GM19193 (cell line): ENCODE data around the gene POU4F3.

Experiments
- POLR2A ChIP-seq: IDR thresholded peaks from 4 replicates; pipeline ENCODE4 v1.6.1; 2011; ENCODE audit not compliant: insufficient read depth, insufficient read length; ENCODE audit errors: extremely low read depth

Gene POU4F3

GRCh38 chr5:146336197-146336596 is 2.4 kb upstream of the POU4F3 start:
- TF ChIP-seq POLR2A = no peak

DNA sequence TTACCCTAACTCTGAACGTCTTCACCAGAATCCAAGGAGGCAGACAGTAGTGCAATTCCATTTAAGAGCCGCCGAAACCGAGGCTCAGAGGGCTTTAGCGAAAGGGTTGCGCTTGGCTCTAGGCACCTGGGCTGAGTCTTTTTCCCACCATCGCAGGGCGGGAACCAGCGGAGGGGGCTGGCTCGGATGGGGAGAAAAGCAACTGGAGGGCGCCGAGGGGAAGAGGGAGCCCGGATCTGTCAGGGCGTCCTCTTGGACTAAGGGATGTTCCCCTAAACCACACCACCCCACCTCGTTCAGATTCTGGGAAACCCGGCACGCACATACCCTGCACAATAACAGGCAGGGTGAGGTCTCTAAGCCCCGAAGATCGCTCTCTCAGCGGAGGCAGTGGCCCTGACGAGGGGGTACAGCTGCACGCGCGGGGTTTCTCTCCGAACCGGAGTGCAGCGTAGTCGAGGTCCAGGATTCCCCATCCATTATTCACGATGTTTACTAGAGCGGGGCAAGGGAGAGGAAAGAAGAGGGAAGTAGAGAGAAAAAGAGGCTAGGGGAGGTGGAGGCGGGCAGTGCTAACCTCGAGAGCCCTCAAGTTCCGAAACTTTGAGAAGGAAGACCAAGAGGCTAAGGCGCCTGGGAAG is 1.3 kb upstream of the POU4F3 start:
- TF ChIP-seq POLR2A = no peak

- no peak for TF ChIP-seq POLR2A
Observed at GRCh38 chr5:146337928-146338327, 711 bp upstream of the POU4F3 start.

DNA sequence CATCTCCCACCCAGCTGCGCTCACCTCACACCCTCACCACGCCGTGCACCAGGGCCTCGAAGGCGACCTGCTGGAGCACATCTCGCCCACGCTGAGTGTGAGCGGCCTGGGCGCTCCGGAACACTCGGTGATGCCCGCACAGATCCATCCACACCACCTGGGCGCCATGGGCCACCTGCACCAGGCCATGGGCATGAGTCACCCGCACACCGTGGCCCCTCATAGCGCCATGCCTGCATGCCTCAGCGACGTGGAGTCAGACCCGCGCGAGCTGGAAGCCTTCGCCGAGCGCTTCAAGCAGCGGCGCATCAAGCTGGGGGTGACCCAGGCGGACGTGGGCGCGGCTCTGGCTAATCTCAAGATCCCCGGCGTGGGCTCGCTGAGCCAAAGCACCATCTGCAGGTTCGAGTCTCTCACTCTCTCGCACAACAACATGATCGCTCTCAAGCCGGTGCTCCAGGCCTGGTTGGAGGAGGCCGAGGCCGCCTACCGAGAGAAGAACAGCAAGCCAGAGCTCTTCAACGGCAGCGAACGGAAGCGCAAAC is 1.1 kb downstream of the POU4F3 start:
- no peak for TF ChIP-seq POLR2A

DNA sequence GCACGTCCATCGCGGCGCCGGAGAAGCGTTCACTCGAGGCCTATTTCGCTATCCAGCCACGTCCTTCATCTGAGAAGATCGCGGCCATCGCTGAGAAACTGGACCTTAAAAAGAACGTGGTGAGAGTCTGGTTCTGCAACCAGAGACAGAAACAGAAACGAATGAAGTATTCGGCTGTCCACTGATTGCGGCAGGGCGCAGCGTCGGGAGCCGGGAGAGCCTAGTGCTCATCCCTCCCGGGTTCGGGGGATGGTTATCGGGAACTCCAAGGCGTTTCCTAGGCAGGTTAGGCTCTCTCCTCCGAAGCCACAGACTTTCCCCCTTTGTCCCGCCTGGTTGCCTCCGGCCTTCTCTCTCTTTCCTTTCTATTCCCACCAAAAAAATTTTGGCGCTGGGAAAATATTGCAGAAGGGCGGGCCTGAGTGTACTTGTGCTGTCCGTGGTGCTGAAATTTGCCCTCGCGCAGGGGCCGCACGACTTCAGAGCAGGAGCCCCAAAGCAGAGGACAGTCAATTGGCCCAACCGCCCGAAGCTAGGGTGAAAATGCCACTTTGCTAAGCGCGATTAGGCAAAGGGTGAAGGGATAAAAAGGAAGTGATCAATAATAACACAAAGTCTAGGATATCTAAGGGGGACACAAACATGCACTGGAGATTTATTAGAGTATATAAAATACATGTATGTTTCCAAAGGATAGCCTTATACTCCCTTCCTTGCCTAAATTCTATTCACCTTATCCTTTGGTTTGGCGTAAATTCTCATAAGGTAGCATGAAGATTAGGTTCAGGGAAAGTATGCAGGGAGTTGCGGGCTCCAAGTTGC is 1.8 kb downstream of the POU4F3 start:
- no peak for TF ChIP-seq POLR2A

DNA sequence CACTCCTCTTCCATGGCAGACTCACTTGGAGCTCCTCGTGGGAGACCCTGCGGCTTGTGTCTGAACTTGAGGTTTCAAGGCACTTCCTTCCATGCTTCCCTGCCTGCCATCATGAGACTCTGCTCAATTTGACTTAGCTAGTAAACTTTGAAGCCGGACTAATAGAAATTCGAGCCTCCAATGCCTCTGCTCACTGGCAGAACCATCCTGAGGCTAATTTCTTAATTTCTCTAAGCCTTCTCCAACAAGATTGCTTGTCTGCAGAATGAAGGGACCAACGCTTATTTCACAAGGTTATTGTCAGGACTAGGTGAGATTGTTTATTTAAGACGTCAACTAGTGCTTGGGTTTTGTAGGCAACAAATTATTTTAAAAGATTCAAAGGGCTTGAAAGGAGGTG is 3.2 kb downstream of the POU4F3 start:
- no peak for TF ChIP-seq POLR2A

- no peak for TF ChIP-seq POLR2A
Observed at GRCh38 chr5:146342519-146342881, 3.9 kb downstream of the POU4F3 start.

DNA sequence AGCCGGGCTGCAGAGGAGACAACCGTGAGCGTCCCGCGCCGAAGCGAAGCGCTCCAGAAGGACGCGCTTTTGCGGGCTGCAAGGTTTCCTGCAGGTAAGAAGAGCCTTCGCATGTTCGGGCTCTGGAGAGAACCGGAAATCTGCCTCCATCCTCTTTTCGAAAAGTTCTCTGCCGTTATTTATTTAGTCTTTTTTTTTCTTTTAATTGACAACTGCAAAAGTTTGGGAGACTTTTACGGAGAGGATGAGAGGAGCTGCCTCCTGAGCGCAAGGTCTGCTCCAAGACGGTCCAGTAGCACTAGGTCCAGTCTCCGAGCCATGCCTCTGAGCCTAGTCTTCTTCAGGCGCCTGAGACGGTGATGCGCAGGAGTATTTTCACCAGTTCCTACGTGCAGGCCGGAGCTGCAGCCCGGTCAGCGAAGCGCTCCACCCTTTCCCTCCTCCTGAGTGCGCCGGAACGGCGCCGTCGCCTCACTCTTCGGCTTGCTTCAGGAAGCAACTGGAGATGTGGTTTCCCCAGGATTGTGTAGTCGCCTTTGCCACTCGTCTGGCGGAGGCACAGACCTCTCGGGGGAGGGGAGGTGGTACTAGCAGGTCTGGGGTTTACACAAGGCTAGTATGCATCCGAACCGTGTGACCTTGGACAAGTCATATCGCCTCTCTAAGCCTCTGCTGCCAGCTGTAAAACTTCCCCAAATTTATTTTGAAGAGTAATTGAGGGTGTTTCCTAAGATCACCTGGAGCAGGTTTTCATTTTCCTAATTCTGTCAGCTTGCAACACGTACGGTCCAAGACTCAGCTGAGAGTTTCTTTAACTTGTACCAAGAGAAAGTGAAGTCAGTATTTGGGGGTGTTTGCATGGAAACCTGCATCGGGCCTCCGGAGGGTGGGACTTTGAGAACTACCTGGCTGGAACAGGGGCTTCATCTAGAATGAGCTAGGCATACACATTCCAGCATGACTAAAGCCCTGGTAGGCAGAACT is 4.5 kb downstream of the POU4F3 start:
- no peak for TF ChIP-seq POLR2A

DNA sequence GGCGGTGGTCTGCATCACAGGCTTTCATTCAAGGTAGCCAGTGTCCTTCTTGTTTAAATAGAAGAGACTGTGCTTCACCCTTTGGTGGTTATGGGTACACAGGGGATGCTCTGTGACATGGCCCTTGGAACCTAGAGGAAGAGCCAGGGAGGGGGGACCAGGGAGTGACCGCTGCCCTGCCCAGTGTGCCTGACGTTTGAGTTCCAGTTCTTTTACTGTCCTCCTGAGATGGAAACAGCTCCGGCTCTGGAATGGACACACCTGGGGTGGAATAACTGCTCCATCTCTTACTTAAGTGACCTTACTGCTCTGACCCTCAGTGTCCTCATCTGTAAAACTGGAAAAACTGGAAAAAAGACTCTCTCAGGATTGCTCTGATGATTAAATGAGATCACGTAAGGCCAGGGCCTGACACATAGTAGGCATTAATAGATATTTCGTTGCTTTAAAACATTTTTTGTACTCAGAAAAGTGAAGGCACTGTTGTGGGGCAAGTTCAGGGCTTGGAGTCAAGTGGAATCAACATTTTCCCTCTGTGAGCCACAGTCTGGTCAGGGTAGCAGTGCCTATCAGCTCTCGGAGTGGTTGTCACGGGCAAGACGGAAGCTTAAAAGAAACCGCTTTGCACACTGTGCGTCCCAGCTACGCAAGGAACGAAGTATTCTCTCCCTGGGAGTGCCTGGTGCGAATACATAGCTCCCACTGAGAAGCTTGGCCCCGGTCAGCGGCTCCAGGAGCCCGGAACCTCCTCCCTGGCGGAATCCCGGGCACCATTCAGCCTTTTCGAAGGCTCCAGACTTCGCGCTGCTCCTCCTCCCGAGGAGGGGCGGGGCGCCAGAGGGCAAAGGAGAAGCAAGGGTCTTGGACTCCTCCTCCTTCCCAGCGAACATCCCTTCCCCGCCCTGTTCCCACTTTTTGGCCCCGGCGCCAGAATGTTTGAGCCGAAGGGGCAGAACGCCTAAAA is 5.8 kb downstream of the POU4F3 start:
- TF ChIP-seq POLR2A = no peak

- no peak for TF ChIP-seq POLR2A
Observed at GRCh38 chr5:146345240-146345577, 6.6 kb downstream of the POU4F3 start.

DNA sequence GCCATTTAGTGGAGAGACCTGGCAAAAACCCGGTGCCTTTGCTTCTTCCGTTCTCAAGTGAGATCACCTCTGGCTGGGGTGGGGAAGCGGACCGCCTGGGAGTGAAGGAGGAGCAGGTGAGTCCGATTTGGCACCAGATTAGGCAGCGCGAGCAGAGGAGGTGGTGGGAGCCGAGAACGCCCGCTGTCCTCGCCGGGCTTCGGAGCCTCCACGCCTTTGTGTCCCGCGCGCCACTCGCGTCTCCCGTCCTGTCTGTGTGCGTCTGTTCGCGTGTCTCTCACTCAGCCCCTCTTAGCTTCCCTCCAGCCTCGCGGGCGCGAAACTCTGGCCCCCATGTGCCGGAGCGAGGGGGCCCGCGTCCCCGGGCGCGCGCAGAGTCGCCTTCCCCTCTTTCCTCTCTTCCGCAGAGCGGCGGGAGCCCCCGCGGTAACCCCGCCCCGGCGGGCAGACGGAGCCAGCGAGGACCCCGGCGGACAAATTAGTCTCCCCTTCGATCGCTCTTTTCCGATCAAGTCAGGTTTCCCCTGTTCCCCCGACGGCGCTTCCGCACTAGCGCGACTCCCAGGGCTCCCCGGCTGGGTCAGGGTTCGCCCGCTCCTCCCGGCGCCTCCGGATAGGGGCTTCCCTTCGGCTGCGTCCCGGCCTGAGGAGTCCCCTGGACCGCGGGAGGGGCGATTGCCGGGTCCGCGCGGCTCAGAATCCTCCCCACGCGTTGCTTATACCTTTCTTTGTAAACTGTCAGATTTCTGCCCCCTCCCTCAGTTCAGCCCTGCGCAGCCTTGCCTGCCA is 7.1 kb downstream of the POU4F3 start:
- no peak for TF ChIP-seq POLR2A

GRCh38 chr5:146357126-146357525 is 18.5 kb downstream of the POU4F3 start:
- TF ChIP-seq POLR2A = no peak

DNA sequence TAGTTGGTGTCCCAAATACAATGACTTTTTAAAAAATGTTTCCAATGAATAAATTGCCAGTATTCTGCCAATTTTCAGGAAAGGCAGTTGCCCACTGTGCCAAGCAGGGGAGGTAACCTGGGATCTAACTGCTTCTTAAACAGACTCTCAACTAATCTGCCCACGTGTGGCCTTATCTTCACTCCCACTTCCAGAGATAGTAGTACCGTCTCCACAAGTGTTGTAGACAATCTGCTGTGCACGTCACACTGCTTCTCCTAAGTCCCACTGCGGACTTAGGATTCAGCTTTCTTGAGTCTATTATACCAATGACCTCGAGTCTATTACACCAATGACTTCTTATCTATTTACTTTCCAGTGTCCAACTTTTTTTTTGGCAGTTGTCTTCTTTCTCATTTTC is 21.2 kb downstream of the POU4F3 start:
- no peak for TF ChIP-seq POLR2A
